Activated naive CD4-positive, alpha-beta T cell treated with anti-CD3 and anti-CD28 coated beads, Interleukin-2, amount 10 ng/mL, durations not matched to agents 7 days and 5 days (primary cell): ENCODE measurements around the gene RAD9B.

Source experiments
- CTCF ChIA-PET: fragments of 350-600 bp; sonication (Branson Sonifier 250); formaldehyde crosslinking; loops from one replicate; lab custom pipeline; 2021; ENCODE audit warnings: antibody characterized with exemption; lab: Charles Lee
- DNase-seq: peaks from one replicate; pipeline ENCODE4 v3.0.0-alpha.2; 2020
- H3K27ac Mint-ChIP-seq: one replicate; pipeline ENCODE4 v1.8.0; 2021; ENCODE audit warnings: mild to moderate bottlenecking, moderate library complexity, mixed read lengths
- H3K27me3 Mint-ChIP-seq: one replicate; pipeline ENCODE4 v1.8.0; 2021; ENCODE audit warnings: mild to moderate bottlenecking, mixed read lengths
- H3K36me3 Mint-ChIP-seq: one replicate; pipeline ENCODE4 v1.8.0; 2021; ENCODE audit warnings: mixed read lengths
- H3K4me1 Mint-ChIP-seq: one replicate; pipeline ENCODE4 v1.8.0; 2021; ENCODE audit warnings: mixed read lengths
- H3K4me3 Mint-ChIP-seq: one replicate; pipeline ENCODE4 v1.8.0; 2021; ENCODE audit warnings: mild to moderate bottlenecking, moderate library complexity, mixed read lengths
- H3K9me3 Mint-ChIP-seq: one replicate; pipeline ENCODE4 v1.8.0; 2021; ENCODE audit warnings: mixed read lengths

The RAD9B gene

DNA sequence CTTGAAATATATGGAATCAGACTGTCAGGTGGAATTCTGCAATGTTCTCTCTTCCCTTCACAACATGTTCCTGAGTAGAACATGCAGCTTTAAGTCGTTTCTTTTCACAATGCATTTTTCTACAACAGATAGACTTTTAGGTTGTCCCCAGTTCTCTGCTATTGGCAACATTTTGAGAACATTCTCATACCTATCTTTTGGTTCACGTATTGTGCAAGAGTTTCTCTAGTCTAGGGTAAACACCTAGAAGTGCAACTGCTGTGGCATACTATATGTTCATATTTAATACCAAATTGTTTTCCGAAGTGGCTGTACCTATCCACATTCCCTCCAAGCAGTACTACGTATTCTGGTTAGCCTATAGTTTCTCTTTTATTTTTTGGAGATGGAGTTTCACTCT is 48.9 kb downstream of the RAD9B start:
- Mint-ChIP-seq H3K9me3 (no peaks in the 10 kb centered on the region), H3K27ac (no peak overlapping the region), H3K4me1 (peaks cover 17% of the 10 kb centered on the region), H3K27me3 (no peaks in the 10 kb centered on the region), H3K36me3 (peaks cover 26% of the 10 kb centered on the region), H3K4me3 (no peak overlapping the region)
- DNase-seq, result no peak
- CTCF ChIA-PET, result interaction anchor here (0.6 to 9.1 kb wide), 10 partner anchors 8 to 166 kb away, joined by 3 to 202 read pairs (median 4); partner anchors contain the start of genes FAM216A and GPN3
